IMR-90 (cell line): ENCODE measurements around the gene CCDC88C. TPM values are rescaled to one million over a fixed set of nuclear protein-coding genes. Genes with fewer than 3 reads are reported as not detected.

ENCODE experiments used
- ATAC-seq: fragments of 200-7000 bp; cut with Tn5 transposase; 2 replicates; pipeline ENCODE4 v1.9.1; 2020; ENCODE audit warnings: low read depth, mild to moderate bottlenecking, moderate library complexity
- BruUV-seq: library from RNA; stranded (reverse); fragments of 400-500 nt; replicated peaks from 2 replicates; lab custom pipeline; 2021; lab: Mats Ljungman, UMichigan
- CTCF ChIA-PET: fragments of 300-600 bp; formaldehyde crosslinking; extraction: SDS; loops from one replicate; lab custom pipeline; 2021; ENCODE audit warnings: antibody characterized with exemption; lab: Yijun Ruan, JAX
- POLR2A ChIA-PET: fragments of 300-600 bp; sonication (Branson Sonifier 250); formaldehyde crosslinking; loops from one replicate; lab custom pipeline; 2022; ENCODE audit warnings: antibody characterized with exemption; ENCODE audit not compliant: unreplicated experiment; lab: Charles Lee
- DNase-seq: peaks from one replicate; pipeline ENCODE4 v3.0.0; 2013
- H2AFZ ChIP-seq: replicated peaks from 2 replicates; pipeline ENCODE3; 2013; ENCODE audit warnings: low read length, mild to moderate bottlenecking; ENCODE audit not compliant: poor library complexity
- H2AK5ac ChIP-seq: 2 replicates; pipeline ENCODE4 v1.6.1; 2013; ENCODE audit warnings: low read depth, low read length, inconsistent platforms
- H2AK9ac ChIP-seq: replicated peaks from 2 replicates; pipeline ENCODE3; 2013; ENCODE audit warnings: mild to moderate bottlenecking, low read depth, low read length, moderate library complexity; ENCODE audit not compliant: poor library complexity
- H2BK120ac ChIP-seq: 2 replicates; pipeline ENCODE4 v1.6.1; 2013; ENCODE audit warnings: low read depth, low read length, inconsistent platforms
- H2BK15ac ChIP-seq: 3 replicates; pipeline ENCODE4 v1.6.1; 2013; ENCODE audit warnings: low read depth, low read length, inconsistent platforms
- H2BK20ac ChIP-seq: 2 replicates; pipeline ENCODE4 v1.6.1; 2013; ENCODE audit warnings: low read depth, mild to moderate bottlenecking, inconsistent platforms, low read length, moderate library complexity
- H2BK5ac ChIP-seq: 2 replicates; pipeline ENCODE4 v1.6.1; 2013; ENCODE audit warnings: mild to moderate bottlenecking, low read depth, low read length, inconsistent platforms; ENCODE audit not compliant: poor library complexity, severe bottlenecking
- H3K14ac ChIP-seq: replicated peaks from 2 replicates; pipeline ENCODE4 v1.6.1; 2013; ENCODE audit warnings: low read depth, low read length, inconsistent platforms
- H3K18ac ChIP-seq: 2 replicates; pipeline ENCODE4 v1.6.1; 2013; ENCODE audit warnings: low read depth, low read length, control low read depth
- H3K23ac ChIP-seq: 2 replicates; pipeline ENCODE4 v1.6.1; 2013; ENCODE audit warnings: low read depth, low read length, inconsistent platforms
- H3K27ac ChIP-seq: 2 replicates; pipeline ENCODE4 v1.5.1; 2013; ENCODE audit warnings: mild to moderate bottlenecking, control low read depth, low read length; ENCODE audit not compliant: insufficient read depth
- H3K27me3 ChIP-seq: 2 replicates; pipeline ENCODE4 v1.6.1; 2013; ENCODE audit warnings: low read length; ENCODE audit not compliant: control insufficient read depth, insufficient read depth
- H3K36me3 ChIP-seq: 2 replicates; pipeline ENCODE4 v1.6.1; 2013; ENCODE audit warnings: low read length, mixed read lengths; ENCODE audit not compliant: control insufficient read depth, insufficient read depth
- H3K4ac ChIP-seq: 2 replicates; pipeline ENCODE4 v1.6.1; 2013; ENCODE audit warnings: low read depth, low read length, inconsistent platforms
- H3K4me1 ChIP-seq: 2 replicates; pipeline ENCODE4 v1.6.1; 2013; ENCODE audit warnings: low read length, mixed read lengths; ENCODE audit not compliant: control insufficient read depth, insufficient read depth
- H3K4me2 ChIP-seq: 2 replicates; pipeline ENCODE4 v1.6.1; 2013; ENCODE audit warnings: low read depth, mild to moderate bottlenecking, control low read depth, low read length, moderate library complexity
- H3K4me3 ChIP-seq: 2 replicates; pipeline ENCODE4 v1.5.1; 2013; ENCODE audit warnings: low read depth, mild to moderate bottlenecking, control low read depth, low read length, moderate library complexity; ENCODE audit not compliant: insufficient read depth
- H3K56ac ChIP-seq: 2 replicates; pipeline ENCODE4 v1.6.1; 2013; ENCODE audit warnings: low read length, inconsistent platforms; ENCODE audit not compliant: insufficient read depth; ENCODE audit errors: extremely low read depth
- H3K79me1 ChIP-seq, 2 experiments: 2 replicates each; pipeline ENCODE4 v1.6.1; 2013; ENCODE audit warnings: low read length in 2 of 2, inconsistent platforms in 1 of 2, low read depth in 1 of 2
- H3K9ac ChIP-seq: 2 replicates; pipeline ENCODE4 v1.6.1; 2013; ENCODE audit warnings: low read depth, low read length, control low read depth
- H3K9me1 ChIP-seq: 2 replicates; pipeline ENCODE4 v1.6.1; 2013; ENCODE audit warnings: low read length, inconsistent platforms; ENCODE audit not compliant: insufficient read depth
- H3K9me3 ChIP-seq: 2 replicates; pipeline ENCODE4 v1.6.1; 2013; ENCODE audit warnings: low read length; ENCODE audit not compliant: control insufficient read depth, insufficient read depth
- H4K20me1 ChIP-seq: 2 replicates; pipeline ENCODE4 v1.6.1; 2013; ENCODE audit warnings: low read length, inconsistent platforms; ENCODE audit not compliant: insufficient read depth
- H4K5ac ChIP-seq: 2 replicates; pipeline ENCODE4 v1.6.1; 2013; ENCODE audit warnings: mild to moderate bottlenecking, low read depth, low read length, control low read depth
- H4K8ac ChIP-seq, 2 experiments: 2 replicates each; pipeline ENCODE4 v1.6.1; 2013; ENCODE audit warnings: low read depth in 2 of 2, low read length in 2 of 2, control low read depth in 1 of 2, inconsistent platforms in 1 of 2
- H4K91ac ChIP-seq: 2 replicates; pipeline ENCODE4 v1.6.1; 2013; ENCODE audit warnings: low read depth, low read length, inconsistent platforms; ENCODE audit not compliant: insufficient read depth
- BHLHE40 ChIP-seq: fragments of 150-350 bp; IDR thresholded peaks from 2 replicates; pipeline ENCODE4 v1.6.1; 2016; ENCODE audit warnings: mild to moderate bottlenecking, low read depth, low read length
- CEBPB ChIP-seq: IDR thresholded peaks from 2 replicates; pipeline ENCODE4 v1.6.1; 2012; ENCODE audit warnings: low read depth, low read length, improper control_type of control experiment
- CHD1 ChIP-seq: IDR thresholded peaks from 2 replicates; pipeline ENCODE4 v1.6.1; 2012; ENCODE audit warnings: low read depth, low read length, improper control_type of control experiment
- FOS ChIP-seq: fragments of 150-350 bp; IDR thresholded peaks from 2 replicates; pipeline ENCODE4 v1.6.1; 2016; ENCODE audit warnings: low read depth, low read length
- MAFK ChIP-seq: IDR thresholded peaks from 2 replicates; pipeline ENCODE4 v1.6.1; 2012; ENCODE audit warnings: low read depth, low read length, improper control_type of control experiment
- MAZ ChIP-seq: IDR thresholded peaks from 2 replicates; pipeline ENCODE4 v1.6.1; 2012; ENCODE audit warnings: low read depth, mild to moderate bottlenecking, low read length, improper control_type of control experiment, moderate library complexity, borderline replicate concordance
- MXI1 ChIP-seq: IDR thresholded peaks from 2 replicates; pipeline ENCODE4 v1.6.1; 2012; ENCODE audit warnings: low read depth, mild to moderate bottlenecking, low read length, moderate library complexity, borderline replicate concordance
- NFE2L2 ChIP-seq: fragments of 150-350 bp; IDR thresholded peaks from 2 replicates; pipeline ENCODE4 v1.6.1; 2016; ENCODE audit warnings: low read depth, mild to moderate bottlenecking, low read length
- POLR2A ChIP-seq: IDR thresholded peaks from 2 replicates; pipeline ENCODE4 v1.6.1; 2012; ENCODE audit warnings: mild to moderate bottlenecking, low read depth, low read length
- RAD21 ChIP-seq: IDR thresholded peaks from 2 replicates; pipeline ENCODE4 v1.6.1; 2012; ENCODE audit warnings: low read length, improper control_type of control experiment
- RCOR1 ChIP-seq: IDR thresholded peaks from 2 replicates; pipeline ENCODE4 v1.6.1; 2012; ENCODE audit warnings: mild to moderate bottlenecking, low read length, improper control_type of control experiment; ENCODE audit not compliant: insufficient replicate concordance
- RFX5 ChIP-seq: IDR thresholded peaks from 2 replicates; pipeline ENCODE4 v1.8.0; 2012; ENCODE audit warnings: low read depth, mild to moderate bottlenecking, low read length, moderate library complexity
- SMC3 ChIP-seq: fragments of 150-350 bp; IDR thresholded peaks from 2 replicates; pipeline ENCODE4 v1.6.1; 2016; ENCODE audit warnings: low read depth, mild to moderate bottlenecking, antibody characterized with exemption, low read length, moderate library complexity
- WGBS, 2 experiments: methylation state at CpG; one replicate each; pipeline versions ENCODE4 v1.1.5 to v1.1.7; 2013; ENCODE audit warnings: missing lambda C conversion rate in 2 of 2; ENCODE audit not compliant: insufficient read length in 1 of 2; ENCODE audit errors: extremely low coverage in 2 of 2; 5-methylcytosine and 5-hydroxymethylcytosine counted together
- dilution Hi-C: fragments of 300-500 bp; cut with HindIII; formaldehyde crosslinking; loops from one replicate; pipeline ENCODE4 v1.14.3; 2018; ENCODE audit warnings: low sequenced_read_pairs; ENCODE audit not compliant: unreplicated experiment
- in situ Hi-C: fragments of 300-500 bp; cut with MboI; formaldehyde crosslinking; loops from 3 replicates; pipeline ENCODE4 v1.14.3; 2019; ENCODE audit warnings: low sequenced_read_pairs, inconsistent platforms, mixed read lengths
- intact Hi-C: fragments of 100-400 bp; cut with micrococcal nuclease; formaldehyde crosslinking; loops from 2 replicates; pipeline ENCODE4 v1.10.0; 2022
- polyA plus RNA-seq, 3 experiments: library from polyadenylated mRNA; depleted of rRNA; stranded (reverse); fragments of >200 nt; gene quantifications; 2 replicates each; pipeline ENCODE4 v1.2.3, GENCODE V29; 2012; ENCODE audit warnings: low replicate concordance in 1 of 3
- total RNA-seq: library from RNA; depleted of rRNA; stranded (reverse); fragments of >200 nt; gene quantifications from 2 replicates; pipeline ENCODE4 v1.2.3, GENCODE V29; 2012
- TF ChIP-seq, protein P1 (sequence below): fragments of 150-350 bp; IDR thresholded peaks from 2 replicates; pipeline ENCODE4 v1.6.1; 2016; ENCODE audit warnings: low read depth, mild to moderate bottlenecking, low read length, moderate library complexity, borderline replicate concordance
- TF ChIP-seq, protein P2 (sequence below): conservative IDR thresholded peaks from 2 replicates; pipeline ENCODE4 v1.5.1; 2012; ENCODE audit warnings: mild to moderate bottlenecking, low read depth, low read length, improper control_type of control experiment
- TF ChIP-seq, protein P3 (sequence below): fragments of 150-350 bp; IDR thresholded peaks from 2 replicates; pipeline ENCODE4 v1.6.1; 2017; ENCODE audit warnings: mild to moderate bottlenecking, antibody characterized with exemption, low read length, low read depth

The CCDC88C gene
- total and polyA plus RNA-seq, 2 of the 4 experiments (the other 2 are of a cell fraction): 0.17 to 0.18 TPM

DNA sequence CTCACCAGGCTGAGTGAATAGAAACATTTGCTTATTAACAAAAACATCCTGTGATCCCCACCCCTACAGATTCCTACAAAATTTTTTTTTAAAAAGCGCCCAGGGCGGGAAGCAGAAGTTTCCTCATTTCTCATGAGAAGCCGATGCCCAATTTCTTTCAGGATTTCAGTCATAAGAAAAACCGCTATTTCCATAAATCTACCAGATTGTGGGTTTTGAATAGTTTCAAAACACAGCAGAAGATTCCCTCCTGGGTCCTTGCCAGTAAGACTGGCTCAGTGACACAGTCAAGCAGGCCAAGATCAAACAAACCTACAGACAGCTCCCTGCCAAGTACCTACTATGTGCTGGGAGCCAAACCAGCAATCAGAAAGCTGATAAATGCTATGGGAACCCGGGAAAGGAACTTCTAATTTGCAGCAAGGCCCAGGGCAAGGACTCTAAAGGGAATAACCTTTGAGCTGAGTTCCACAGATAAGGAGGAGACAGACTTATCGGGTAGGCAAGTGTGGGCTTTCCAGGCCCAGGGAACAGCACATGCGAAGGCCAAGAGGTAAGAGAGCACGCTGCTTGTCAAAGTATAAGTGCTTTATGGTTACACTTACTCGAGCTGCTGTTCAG, 68.7 kb downstream of the CCDC88C start:
- Histone ChIP-seq H3K56ac (no peak overlapping the region), H2BK5ac (no peak overlapping the region), H4K8ac (no peak overlapping the region), H3K36me3 (no peaks in the 10 kb centered on the region), H3K4me3 (no peak overlapping the region), H3K18ac (no peak overlapping the region), H2BK15ac (no peak overlapping the region), H3K4ac (no peak overlapping the region), H4K20me1 (no peaks in the 10 kb centered on the region), H2AK5ac (no peak overlapping the region), H3K9ac (no peak overlapping the region), H4K91ac (no peak overlapping the region), H3K79me1 (no peaks in the 10 kb centered on the region), H2AK9ac (no peak overlapping the region), H3K27ac (no peak overlapping the region), H3K4me1 (no peaks in the 10 kb centered on the region), H2BK20ac (no peak overlapping the region), H2AFZ (no peak overlapping the region), H3K9me3 (no peaks in the 10 kb centered on the region), H3K9me1 (no peaks in the 10 kb centered on the region), H3K23ac (no peak overlapping the region), H3K14ac (no peak overlapping the region), H4K5ac (no peak overlapping the region), H2BK120ac (no peak overlapping the region), H3K4me2 (no peak overlapping the region), H3K27me3 (peaks cover 10% of the 10 kb centered on the region; the same call in 1 of the 2 replicates)
- no peak for TF ChIP-seq SMC3
- TF ChIP-seq MAZ: no peak
- TF ChIP-seq NFE2L2: no peak
- TF ChIP-seq CHD1: no peak
- no peak for TF ChIP-seq MXI1
- TF ChIP-seq, protein P1, sequence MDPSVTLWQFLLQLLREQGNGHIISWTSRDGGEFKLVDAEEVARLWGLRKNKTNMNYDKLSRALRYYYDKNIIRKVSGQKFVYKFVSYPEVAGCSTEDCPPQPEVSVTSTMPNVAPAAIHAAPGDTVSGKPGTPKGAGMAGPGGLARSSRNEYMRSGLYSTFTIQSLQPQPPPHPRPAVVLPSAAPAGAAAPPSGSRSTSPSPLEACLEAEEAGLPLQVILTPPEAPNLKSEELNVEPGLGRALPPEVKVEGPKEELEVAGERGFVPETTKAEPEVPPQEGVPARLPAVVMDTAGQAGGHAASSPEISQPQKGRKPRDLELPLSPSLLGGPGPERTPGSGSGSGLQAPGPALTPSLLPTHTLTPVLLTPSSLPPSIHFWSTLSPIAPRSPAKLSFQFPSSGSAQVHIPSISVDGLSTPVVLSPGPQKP: no peak
- TF ChIP-seq BHLHE40: no peak
- TF ChIP-seq MAFK: no peak
- TF ChIP-seq POLR2A: no peak
- no peak for TF ChIP-seq FOS
- TF ChIP-seq, protein P2, sequence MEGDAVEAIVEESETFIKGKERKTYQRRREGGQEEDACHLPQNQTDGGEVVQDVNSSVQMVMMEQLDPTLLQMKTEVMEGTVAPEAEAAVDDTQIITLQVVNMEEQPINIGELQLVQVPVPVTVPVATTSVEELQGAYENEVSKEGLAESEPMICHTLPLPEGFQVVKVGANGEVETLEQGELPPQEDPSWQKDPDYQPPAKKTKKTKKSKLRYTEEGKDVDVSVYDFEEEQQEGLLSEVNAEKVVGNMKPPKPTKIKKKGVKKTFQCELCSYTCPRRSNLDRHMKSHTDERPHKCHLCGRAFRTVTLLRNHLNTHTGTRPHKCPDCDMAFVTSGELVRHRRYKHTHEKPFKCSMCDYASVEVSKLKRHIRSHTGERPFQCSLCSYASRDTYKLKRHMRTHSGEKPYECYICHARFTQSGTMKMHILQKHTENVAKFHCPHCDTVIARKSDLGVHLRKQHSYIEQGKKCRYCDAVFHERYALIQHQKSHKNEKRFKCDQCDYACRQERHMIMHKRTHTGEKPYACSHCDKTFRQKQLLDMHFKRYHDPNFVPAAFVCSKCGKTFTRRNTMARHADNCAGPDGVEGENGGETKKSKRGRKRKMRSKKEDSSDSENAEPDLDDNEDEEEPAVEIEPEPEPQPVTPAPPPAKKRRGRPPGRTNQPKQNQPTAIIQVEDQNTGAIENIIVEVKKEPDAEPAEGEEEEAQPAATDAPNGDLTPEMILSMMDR: no peak
- TF ChIP-seq RFX5: no peak
- no peak for TF ChIP-seq RAD21
- TF ChIP-seq, protein P3, sequence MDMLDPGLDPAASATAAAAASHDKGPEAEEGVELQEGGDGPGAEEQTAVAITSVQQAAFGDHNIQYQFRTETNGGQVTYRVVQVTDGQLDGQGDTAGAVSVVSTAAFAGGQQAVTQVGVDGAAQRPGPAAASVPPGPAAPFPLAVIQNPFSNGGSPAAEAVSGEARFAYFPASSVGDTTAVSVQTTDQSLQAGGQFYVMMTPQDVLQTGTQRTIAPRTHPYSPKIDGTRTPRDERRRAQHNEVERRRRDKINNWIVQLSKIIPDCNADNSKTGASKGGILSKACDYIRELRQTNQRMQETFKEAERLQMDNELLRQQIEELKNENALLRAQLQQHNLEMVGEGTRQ: no peak
- no peak for TF ChIP-seq CEBPB
- TF ChIP-seq RCOR1: no peak
- intact Hi-C loops (no loop called here), dilution Hi-C loops (no loop called here), in situ Hi-C loops (no loop called here)
- CTCF ChIA-PET: no interaction called here
- WGBS, 2 experiments: 47% methylated on average over 3 of the region's 9 CpGs; no CpG with 5 or more reads in 1 of the 2 experiments
- ATAC-seq (no peak), DNase-seq (no peak)
- POLR2A ChIA-PET: no interaction called here
- BruUV-seq: no TSS peak
